ENCODE measurements around the gene SNED1.
A peak's percentile ranks its signal among the peaks of the same experiment; 100 is the strongest.

The SNED1 gene

DNA sequence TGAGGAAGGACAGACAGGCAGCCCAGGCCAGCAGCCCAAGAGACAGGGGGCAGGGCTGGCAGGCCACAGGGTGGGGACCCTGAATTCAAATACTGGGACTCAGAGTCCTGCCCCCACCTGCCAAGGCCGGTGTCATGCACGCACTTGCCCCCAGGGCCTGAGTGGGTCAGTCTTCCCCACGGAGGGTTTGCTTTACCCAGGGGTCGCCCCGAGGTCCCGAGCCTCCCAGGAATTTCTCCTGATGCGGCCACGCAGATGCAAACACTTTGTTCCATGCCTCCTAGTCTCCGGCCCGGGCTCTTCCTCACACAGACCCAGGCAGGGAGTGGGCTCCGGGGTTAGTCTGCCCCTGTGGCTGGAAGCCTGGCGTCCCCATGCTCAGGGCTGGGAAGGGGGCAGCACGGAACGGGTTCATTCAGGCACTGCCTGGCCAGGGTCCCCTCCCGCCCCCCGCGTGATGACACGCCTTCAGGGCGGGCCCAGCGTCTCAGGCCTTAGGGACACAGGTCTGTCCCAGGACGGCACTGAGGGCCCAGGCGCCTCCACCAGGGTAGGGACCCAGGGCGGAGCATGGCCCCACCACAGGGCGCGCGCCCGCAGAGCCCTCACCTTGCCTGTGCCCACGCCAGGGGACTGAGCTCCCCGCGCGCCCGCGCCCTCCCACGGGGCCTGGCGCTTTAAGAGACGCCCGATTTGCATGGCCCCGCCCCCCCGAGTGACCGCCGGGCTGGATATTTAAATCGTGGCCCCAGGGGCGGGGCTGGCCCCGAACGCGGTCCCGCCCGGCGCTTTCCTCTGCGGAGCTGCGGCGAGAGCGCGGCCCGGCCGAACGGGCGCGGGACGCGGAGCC is at the start of gene SNED1:
Gene SNED1, plus strand, starts transcription at position 763 of the 850 bp plus-strand sequence. CDS start 220 bp downstream, outside the sequence.
- DNase-seq (ENCODE audit: low read depth), result peak; percentile 35

DNA sequence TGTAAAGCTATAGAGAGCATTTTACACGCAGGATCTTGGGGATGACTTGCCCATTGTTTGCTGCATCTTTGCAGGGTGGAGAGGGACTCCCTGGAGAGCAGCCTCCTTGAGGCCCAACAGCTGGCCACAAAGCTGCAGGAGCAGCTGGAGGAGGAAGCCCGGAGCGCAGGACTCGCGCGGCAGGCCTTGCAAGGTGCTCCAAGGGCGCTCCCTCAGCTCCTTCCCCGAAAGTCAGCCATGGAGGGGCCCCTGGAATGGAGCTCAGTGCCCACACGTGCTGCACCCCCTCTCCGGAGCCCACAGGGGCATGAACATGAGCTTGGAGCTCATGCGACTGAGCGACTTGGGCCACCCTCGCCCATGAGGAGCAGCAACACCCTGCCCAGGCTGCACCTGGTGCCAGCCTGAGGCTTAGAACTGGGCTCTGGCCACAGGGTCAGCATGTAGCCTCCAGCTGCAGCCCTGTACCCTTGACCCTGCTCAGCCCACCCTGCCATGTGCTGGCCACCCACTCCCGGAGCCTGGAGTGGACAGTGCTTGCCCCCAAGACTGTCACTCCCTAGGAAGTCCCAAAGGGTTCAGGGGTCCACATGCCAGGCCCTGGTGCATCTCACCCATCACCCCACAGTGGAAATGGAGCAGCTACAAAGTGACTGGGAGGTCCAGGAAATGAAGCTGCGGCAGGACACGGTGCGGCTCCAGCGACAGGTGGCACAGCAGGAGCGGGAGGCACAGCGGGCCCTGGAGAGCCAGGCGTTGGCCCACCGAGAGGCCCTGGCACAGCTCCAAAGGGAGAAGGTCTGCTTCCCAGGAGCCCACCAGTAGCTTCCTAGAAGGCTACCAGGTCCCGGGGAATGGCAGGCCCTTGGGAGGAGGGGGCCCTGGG is 49.3 kb upstream of the SNED1 start:
- no peak for DNase-seq (ENCODE audit: low read depth)

DNA sequence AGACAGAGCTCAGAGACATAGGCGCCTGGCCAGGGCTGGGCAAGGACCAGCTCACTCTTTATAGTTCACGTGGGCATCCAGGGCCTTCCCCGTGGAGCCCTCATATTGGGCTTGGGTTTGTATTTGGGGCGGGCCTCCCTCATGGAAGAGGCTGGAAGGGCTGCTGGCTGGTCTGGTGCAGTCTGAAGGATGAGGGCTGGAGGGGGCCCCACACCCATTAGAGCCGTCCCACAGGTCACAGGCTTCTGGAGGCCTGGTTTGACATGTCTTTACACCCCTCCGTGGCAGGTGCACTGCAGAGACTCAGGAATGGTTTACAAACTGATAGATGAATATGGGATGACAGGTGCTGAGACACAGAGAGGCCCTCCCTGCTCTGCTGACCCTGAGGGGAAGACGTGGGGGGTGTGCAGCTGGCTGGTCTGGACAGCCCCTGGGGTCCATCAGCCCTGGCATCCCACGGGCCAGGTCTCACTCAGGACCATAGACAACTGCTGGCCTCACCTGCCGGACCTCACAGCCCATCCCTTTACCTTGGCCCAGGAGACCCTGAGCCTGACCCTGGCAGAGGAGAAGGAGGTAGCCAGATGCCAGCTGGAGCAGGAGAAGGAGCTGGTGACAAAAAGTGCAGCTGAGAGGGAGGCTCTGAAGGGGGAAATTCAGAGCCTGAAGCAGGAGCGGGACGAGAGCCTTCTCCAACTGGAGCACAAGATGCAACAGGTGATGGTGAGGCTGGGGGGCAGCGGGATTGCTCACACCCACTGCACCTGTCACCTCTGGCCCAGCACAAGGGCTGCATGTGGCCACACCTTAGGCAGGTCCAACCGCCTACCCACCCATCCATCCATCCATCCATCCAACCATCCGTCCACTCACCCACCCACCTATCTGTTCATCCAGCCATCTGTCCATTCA is 48.4 kb upstream of the SNED1 start:
- DNase-seq (ENCODE audit: low read depth), result no peak

DNA sequence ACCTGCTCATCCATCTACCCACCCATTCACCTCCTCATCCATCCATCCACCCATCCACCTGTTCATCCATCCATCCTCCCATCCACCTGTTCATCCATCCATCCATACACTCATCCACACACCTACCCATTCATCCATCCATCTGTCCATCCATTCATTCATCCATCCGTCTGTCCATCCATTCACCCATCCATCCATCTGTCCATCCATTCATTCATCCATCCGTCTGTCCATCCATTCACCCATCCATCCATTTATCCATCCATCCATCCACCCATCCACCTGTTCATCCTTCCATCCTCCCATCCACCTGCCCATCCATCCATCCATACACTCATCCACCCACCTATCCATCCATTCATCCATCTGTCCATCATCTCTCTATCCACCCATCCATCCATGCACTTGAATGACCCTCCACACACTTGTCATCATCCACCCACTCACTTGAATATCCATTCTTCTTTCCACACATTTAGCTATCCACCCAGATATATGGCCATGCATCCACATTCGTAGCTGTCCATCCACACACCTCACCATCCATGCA is 47.3 kb upstream of the SNED1 start:
- no peak for DNase-seq (ENCODE audit: low read depth)

DNA sequence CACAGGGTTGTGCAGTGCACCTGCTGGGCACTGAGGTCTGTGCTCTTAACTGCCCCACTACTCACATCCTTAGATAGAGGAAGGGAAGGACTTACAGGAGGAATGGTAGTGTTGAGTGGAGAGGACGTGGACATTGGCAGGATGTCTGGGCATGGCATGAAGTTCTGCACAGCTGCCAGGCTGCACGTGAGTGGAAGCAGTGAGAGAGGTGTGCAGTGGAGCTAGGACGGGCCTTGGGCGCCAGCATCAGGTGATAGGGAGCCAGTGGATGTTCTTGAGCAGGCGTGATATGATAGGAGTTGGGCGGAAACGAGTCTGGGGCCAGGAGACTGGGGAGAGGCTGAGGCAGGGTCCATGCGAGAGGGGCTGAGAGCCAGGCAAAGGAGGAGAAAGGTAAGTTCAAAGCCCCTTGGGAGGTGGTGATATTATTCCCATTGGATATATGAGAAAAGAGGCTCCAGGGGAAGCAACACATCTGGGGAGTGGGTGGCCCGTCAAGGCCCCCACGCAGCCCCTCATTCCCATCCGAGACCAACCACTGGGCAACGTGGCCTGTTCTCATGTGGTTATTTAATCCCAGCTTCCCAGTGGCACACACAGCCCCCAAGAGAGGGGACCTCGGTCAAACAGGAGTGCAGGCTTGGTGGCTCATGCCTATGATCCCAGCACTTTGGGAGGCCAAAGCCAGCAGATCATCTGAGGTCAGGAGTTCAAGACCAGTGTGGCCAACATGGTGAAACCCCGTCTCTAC is 45.7 kb upstream of the SNED1 start:
- DNase-seq (ENCODE audit: low read depth), result no peak

DNA sequence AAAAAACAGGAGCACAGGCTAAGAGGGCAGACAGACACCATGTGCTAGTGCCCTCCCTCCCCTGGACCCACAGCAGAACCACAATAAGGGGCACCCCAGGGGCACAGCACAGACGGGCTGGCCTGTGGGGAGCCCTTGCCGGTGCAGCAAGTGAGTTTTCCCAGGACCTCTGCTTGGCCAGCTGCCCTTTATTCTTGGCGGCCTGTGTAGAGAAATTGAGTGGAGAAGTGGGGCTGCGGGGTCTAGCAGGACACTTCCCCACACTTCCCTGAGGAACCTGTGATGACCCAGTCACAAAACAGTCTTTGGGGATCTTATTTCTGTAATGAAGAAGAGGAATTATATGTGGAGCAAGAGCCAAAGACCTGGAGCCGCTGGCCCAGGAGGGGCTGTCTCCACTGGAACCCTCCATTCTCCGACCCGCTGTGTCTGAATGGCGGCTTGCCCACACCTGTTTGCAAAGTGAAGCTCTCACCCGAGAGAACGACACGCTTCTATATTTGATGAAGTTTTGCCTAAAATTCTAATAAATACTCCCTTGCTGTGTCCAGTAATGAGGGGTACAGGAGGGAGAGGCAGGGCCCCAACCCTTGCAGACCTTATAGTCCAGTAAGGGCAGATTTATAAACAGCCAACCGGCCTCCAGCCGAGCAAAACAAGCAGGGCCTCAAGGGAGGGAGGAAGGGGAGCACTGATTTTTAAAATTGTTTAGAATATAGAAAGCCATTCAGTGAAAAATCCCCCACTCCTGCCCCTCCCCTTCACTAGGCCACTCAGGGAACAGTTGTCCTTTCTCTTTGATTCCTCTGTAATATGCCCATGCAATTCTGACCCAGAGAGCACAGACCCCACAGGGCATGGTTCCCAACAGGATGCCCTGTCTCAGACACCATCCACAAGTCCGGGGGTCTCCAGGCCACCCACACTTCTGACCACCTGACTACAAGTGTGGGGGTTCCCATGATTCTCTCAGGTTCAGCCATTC is 44.7 kb upstream of the SNED1 start:
- DNase-seq (ENCODE audit: low read depth), result no peak

DNA sequence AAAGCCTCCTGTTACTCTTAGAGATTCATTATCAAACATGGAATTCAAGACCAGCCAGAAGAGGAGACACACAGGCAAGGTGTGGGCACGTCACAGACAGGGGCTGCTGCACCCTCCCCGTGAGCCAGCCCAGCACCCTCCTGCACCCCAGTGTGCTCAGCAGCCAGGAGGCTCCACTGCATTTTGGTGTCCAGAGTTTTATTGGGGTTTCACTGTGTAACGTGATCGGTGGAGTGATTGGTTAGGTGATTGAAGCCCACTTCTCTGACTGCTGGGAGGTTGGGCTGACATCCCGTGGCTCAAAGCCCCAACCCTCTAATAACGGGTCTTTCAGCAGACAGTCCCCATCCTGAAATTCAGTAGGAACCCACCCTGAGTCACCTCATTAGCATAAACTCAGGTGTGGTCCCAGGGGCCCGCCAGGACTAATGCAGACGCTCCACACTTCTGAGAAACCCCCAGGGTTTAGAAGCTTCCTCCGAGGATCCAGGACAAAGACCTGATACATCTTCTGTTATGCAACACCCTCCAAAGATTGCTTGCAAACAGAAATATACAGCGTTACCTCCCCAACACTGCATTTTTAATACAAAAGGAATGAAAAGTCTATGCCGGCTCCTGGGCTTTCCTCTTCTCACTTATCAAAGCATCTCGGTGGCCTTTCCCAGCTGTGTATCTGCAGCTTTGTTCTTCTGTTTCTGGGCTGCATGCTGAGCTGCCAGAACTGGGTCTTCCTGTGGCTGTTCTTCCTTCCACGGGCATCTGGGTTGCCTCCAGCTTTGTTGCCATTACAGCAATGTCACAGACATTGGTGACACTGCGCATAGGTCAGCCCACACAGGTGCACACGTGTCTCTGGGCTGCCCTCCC is 43.7 kb upstream of the SNED1 start:
- DNase-seq (ENCODE audit: low read depth), result no peak

DNA sequence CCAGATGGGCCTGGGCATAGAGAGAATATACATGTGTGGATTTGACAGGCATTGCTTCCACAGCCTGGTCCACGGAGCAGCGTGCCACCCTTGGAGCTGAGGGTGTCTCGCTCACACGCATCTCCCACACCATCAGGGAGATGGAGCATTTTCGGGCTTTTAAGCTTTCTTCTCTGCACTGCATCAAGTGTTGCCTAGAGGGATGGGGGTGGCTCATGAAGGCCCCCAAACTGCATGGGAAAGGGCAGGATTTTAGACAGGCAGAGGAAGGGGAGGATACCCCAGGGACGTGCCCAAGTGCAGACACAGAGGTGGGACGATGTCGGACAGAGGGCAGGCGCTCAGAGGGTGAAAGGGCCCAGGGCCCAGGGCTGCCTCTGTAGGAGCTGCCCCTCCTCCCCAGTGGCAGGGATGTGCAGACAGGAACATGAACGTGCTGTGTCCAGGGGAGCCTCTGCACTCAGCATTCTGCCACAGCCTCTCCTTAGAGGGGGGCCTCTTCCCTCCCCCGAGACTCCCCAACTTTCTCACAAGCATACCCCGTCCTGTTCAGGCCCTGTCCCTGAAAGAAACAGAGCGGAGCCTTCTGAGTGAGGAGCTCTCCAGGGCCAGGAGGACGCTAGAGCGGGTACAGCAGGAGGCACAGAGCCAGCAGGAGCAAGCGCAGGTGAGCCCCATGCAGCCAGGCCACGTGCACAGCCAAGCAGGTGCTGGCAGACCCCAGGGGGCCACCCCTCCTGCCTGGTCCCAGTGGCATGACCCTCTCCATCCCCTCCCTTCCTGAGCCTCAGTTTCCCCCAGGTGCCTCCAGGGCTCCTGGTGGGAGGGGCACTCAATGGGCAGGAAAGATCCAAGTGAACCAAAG is 42.9 kb upstream of the SNED1 start:
- DNase-seq (ENCODE audit: low read depth), result no peak

DNA sequence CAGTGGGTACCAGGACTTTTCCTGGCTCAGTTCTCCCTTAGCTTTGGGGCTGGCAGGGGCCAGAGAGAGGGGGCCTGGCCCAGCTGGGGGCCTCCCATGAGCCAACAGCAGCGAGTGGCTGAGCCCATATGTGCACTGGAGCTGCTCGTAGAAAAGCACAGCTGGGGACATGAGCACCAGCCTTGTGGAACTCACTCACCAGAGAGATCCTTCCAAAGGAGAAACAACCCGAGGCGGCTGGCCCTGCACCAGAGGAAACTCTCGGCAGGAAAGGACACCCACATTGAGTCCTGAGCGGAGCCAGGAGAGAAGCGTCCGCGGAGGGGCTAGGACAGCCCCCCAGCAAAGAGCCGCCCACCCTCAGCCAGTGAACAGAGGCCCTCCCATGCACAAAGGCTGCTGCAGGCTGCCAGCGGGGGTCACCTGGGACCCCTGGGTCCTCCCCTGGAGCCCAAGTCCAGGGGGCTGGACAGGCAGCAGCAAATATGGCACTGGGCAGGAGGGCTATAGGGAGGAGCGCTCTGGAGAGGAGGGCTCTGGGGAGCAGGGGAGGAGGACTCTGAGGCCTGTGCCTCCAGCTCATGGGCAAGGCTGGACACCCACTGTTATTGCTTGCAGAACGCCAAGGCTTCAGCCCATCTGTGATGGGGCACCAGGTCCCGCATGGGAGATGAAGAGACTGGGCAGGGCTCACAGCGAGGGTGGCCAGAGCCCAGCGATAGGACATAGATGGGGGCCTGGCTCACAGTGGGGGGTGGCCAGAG is 42.1 kb upstream of the SNED1 start:
- DNase-seq (ENCODE audit: low read depth), result no peak

DNA sequence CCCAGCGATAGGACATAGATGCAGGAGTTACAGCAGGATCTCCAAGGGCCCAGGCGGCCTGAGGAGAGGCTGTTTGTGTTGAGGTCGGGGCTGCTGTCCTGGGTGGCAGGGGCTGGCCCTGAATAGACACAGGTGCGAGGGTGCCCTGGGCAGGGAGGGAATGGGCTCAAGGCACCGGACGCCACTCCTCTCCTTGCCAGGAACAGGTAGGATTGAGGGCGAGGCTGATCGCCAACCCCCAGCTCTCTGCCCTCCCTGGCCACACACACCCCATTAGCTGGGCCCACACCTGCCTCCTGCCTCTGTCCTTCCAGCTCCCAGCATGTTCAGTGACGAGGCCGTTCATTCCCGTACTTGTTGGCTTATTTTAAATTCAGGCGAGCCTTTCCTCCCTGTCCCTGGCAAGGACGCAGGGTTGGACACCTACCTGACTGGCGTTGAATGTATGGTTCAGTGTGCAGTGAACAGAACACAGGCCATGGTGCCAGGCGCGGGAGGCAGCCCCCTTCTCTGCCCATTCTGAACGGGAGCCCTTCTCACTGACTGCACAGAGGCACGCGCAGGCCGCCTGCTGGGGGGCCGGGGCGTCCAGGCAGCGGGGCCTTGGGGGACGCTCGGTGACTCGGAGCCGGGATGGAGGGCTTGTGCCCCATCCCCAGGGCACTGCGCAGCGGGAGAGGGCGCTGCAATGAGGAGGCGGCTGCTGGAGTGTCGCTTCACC is 41.3 kb upstream of the SNED1 start:
- no peak for DNase-seq (ENCODE audit: low read depth)

DNA sequence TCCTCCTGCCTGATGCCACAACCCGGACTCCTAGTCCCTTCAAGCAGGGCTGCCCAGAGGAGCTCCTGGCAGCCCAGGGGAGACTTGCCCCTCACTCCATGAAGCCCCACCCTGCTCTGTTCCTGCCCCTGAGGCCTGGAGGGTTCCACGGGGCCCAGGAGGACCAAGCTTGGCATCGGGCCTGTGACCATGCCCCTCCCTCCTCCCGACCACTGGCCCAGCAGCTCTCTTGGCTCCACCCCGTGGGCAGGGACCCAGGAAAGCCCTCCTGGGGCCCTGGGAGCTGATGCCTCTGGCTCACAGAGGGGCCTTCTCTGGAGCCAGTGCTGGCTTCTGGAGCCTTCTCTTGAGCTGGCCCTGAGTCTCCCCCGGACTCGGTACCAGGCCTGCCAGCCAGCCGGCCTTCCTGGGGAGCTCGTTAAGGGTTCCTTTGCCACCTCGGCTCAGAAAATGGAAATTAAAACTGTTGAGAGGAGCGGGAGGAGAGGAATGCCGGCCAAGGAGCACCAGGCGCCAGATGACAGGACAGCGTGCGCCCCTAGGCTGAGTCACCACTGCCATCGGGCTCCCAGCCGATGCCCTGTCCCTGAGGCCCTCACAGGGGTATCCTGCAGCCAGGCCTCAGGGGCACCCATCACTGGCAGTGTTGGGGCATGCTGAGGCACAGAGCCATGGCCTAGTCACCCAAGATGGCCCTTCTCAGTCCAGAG is 40.6 kb upstream of the SNED1 start:
- no peak for DNase-seq (ENCODE audit: low read depth)

DNA sequence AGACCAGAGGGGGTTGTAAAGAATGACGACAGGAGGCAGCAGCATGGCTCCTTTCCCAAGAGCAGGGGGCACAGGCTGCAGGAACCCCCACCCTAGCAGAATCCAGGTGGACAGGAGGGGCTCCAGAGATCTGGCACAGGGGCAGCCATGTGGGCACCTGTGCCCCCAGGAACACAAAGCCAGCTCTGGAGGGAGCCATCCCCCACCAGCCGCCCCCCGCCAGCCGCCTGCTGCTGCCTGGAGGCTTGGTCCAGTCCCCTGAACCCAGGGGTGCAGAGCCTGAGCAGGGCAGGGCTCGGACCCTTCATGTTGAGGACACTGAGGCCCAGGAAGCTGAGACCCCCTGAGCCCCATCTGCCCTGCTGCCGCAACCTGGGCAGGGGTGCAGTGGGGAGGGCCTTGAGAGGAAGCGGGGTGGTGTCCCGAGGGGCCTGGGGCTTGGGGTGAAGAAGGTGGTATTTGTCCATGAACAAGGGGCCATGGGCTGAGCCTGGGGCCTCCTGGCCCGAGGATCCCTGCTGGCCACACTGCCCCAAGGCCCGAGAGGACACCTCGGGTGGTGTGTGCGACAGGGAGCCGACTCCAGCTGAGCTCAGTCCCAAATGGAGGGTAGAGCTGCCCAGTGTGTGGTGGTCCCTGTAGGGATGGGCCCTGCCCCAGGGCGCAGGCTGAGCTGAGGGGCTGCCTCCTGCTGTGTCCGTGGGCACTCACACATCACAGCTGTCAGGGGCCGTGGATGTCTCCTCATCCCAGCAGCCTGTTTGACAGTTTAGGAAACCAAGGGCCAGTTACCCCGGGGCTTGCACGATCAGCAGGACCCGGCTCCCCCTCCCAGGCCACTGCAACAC is 39.8 kb upstream of the SNED1 start:
- no peak for DNase-seq (ENCODE audit: low read depth)

DNA sequence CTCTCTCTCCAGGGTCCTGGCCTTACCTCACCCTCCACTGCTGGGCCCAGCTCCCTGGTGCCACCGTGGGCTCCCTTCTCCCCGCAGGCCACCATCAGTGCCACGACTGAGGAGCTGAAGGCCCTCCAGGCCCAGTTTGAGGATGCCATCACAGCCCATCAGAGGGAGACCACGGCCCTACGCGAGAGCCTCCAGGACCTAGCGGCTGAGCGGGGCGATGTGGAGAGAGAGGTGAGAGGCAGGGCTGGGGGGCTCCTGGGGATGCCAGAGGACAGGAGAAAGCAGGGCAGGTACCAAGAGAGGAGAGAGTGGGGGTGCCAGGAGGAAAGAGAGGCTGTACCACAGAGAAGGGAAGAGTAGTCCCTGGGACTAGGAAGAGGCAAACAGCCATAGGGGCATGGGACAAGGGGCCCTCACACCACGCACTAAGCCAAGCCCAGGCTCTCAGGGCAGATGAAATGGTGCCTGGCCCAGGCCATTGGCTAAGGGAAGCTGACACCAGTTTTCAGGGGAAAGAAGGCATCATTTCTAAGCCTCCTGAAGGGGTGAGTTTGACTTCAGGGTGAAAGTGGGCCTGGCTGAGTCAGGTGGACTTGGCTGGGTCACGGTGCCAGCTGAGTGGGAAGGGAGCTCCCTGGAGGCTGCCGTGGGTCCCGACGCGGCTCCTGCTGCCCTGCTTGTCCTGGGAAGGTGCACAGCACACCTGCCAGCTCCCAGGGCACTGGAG is 39.0 kb upstream of the SNED1 start:
- DNase-seq (ENCODE audit: low read depth), result no peak

DNA sequence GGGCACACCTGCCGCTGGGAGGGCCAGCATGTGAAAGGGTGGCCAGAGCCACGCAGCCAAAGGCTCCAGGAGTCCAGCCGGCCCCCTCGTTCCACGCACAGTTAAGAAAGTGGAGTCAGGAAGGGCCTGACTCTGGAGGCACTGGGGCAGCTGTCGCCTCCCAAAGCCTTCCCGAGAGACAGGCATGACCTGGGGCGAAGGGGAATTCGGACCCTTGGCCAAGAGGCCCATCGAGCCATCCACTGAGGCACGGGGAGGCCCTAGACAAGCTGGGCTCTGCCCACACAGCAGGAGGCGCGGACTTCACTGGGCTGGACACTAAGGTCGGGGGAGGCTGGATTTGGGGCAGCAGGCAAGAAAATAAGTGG is 38.5 kb upstream of the SNED1 start:
- DNase-seq (ENCODE audit: low read depth), result no peak

Measured in stimulated activated CD8-positive, alpha-beta memory T cell treated with anti-CD3 and anti-CD28 coated beads, Interleukin-15, amount 100 ng/mL, for 24 hours (primary cell).